ENCODE data around the gene RTN4. TPM values are rescaled to one million over a fixed set of nuclear protein-coding genes. Genes with fewer than 3 reads are reported as not detected.

Gene RTN4
- total RNA-seq, 1 experiment from 2014 or later: 200 TPM

GRCh38 chr2:55093381-55093780 lies 43.1 kb upstream of the RTN4 start:
- Histone ChIP-seq H2BK20ac (ENCODE audit: low read depth, low read length, poor library complexity, severe bottlenecking) (no peak overlapping the region), H3K9me3 (ENCODE audit: control insufficient read depth, low read depth, low read length) (no peaks in the 10 kb centered on the region), H3K4me2 (ENCODE audit: insufficient read depth, insufficient read length, low read length) (no peak overlapping the region), H3K14ac (ENCODE audit: insufficient read depth, low read length) (no peak overlapping the region), H3K23me2 (ENCODE audit: insufficient read length, low read depth, low read length, poor library complexity, severe bottlenecking) (no peaks in the 10 kb centered on the region), H3K4me1 (ENCODE audit: insufficient read depth, low read length) (no peaks in the 10 kb centered on the region; the same call in 1 of the 2 replicates), H2BK5ac (ENCODE audit: insufficient read length, low read length) (no peak overlapping the region), H4K5ac (ENCODE audit: insufficient read length, low read depth, low read length) (no peak overlapping the region), H2BK120ac (ENCODE audit: low read depth, low read length, poor library complexity, severe bottlenecking) (no peak overlapping the region), H2AK5ac (ENCODE audit: insufficient read length, low read length) (no peak overlapping the region), H3K23ac (ENCODE audit: insufficient read length, low read depth, low read length) (no peak overlapping the region), H2BK12ac (ENCODE audit: insufficient read length, low read depth, low read length) (no peak overlapping the region), H3K27me3 (ENCODE audit: insufficient read depth, low read length) (no peaks in the 10 kb centered on the region), H4K20me1 (ENCODE audit: control insufficient read depth, insufficient read depth, insufficient read length) (no peaks in the 10 kb centered on the region), H4K91ac (ENCODE audit: insufficient read length, low read depth, low read length) (no peak overlapping the region), H3K4ac (ENCODE audit: low read depth, low read length) (no peak overlapping the region), H3K79me1 (ENCODE audit: insufficient read depth, low read depth, low read length, poor library complexity, severe bottlenecking) (no peaks in the 10 kb centered on the region), H3K18ac (ENCODE audit: insufficient read length, low read depth, low read length) (no peak overlapping the region), H2BK15ac (ENCODE audit: low read depth, low read length) (no peak overlapping the region), H3K79me2 (ENCODE audit: insufficient read depth, low read length) (no peaks in the 10 kb centered on the region), H3K9ac (ENCODE audit: extremely low read depth, insufficient read length, low read length) (no peak overlapping the region), H4K8ac (replicated peaks; ENCODE audit: insufficient read length, low read depth, low read length) (no peak overlapping the region), H3K56ac (ENCODE audit: insufficient read length, low read depth, low read length) (no peak overlapping the region), H2AFZ (ENCODE audit: low read length) (no peak overlapping the region), H3K27ac (ENCODE audit: insufficient read length, low read depth, low read length) (no peak overlapping the region), H3T11ph (ENCODE audit: low read length) (no peak overlapping the region)
- Mint-ChIP-seq H3K27ac (no peak overlapping the region), H3K36me3 (ENCODE audit: insufficient read depth in 1 of 3, low read depth in 3 of 3) (no peaks in the 10 kb centered on the region), H3K4me3 (no peak overlapping the region), H3K4me1 (peaks cover 2 to 12% of the 10 kb centered on the region in 2 experiments; a peak in 2 of 4 replicates), H3K27me3 (ENCODE audit: low read depth) (no peaks in the 10 kb centered on the region), H3K9me3 (no peaks in the 10 kb centered on the region)
- WGBS (ENCODE audit: extremely low coverage, insufficient read length, low lambda C conversion rate): no CpG with 5 or more reads among the region's 4 CpGs
- no peak for DNase-seq
- TF ChIP-seq CTCF (conservative IDR thresholded peaks at IDR 0.05): no peak

Measured in H9 (cell line).